DMS 273 (cell line): ENCODE measurements around the gene UBQLN4.
A peak's percentile ranks its signal among the peaks of the same experiment; 100 is the strongest.

Source experiments
- DNase-seq: peaks from one replicate; lab custom pipeline; 2025; ENCODE audit not compliant: unreplicated experiment; lab: John Stamatoyannopoulos, UW

Gene UBQLN4

DNA sequence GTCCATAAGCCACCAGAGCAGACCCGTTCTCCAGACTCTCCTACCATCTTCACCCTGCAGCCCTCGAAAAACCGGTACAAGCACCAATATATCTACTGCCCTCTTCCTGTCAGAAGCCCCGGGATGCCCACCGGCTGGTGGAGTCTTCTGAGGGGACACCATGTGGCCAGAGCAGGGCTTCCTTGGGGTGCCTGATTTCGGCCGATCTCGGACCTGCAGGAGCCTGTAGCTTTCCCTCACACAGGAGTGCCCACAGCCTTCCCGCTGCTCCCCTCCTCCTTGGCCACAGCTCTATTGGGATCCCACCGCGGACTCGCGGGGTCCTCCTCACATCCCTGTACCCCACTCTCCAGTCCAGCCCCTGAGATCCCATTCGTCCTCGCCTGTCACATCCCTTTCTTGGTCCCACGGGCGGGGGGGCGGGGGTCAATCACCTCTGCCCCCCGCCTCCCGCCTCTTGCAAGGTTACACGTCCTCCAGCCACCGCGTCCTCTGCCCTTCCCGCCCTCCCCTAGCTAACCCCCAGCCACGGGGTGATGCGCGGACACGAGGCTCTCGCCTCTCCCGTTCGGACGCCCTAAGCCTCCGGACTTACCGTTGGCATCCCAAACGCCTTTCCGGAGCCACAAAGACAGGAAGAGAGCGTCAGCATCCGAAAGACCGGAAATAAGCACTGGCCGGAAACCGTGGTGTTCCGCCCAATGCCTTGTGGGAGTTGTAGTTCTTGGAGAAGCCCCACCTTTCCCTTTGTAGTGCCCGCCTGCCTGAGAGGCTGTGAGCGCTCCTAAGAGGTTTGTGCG lies 33.1 kb downstream of the UBQLN4 start, which contains the start of gene SSR2:
Gene SSR2 (minus strand): TSS at position 659 of the 800 bp plus-strand sequence. CDS start 784 bp downstream, outside the sequence.
- DNase-seq: peak; percentile 98

DNA sequence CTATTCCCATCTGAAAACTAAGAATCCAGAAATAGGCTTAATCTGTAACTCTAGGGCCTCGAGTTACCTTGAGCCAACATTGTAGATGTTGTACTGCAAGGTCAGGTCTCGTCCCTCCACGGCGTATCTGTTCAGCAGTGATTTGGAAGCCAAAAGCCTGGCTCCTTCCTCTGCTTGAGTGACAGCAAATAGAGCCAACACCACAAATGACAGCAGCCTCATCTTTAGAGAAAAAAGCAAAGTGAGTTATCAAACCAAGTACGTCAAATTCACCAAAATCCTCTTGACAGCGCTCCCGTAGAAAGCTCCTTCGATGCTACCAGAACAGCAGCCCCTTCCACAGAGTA lies 33.7 kb downstream of the UBQLN4 start:
- no peak for DNase-seq

DNA sequence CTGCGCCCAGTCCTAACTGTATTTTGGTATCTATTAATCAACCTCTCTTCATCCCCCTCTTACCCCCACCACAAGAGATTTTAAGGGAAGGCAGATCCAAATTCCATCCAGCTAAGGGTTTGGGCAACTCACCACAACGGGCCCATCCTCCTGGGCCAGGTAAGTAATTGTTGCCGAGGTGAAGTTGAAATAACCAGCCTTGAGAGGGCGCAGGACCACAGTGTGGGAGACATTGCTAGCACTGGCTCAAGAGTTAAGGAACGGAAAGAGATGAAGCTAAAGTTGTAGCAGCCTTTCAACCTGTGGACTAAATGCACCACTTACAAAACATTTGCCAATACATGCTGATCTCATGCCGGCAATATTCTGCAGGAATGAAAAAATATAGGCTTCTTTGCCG lies 38.8 kb downstream of the UBQLN4 start:
- no peak for DNase-seq

DNA sequence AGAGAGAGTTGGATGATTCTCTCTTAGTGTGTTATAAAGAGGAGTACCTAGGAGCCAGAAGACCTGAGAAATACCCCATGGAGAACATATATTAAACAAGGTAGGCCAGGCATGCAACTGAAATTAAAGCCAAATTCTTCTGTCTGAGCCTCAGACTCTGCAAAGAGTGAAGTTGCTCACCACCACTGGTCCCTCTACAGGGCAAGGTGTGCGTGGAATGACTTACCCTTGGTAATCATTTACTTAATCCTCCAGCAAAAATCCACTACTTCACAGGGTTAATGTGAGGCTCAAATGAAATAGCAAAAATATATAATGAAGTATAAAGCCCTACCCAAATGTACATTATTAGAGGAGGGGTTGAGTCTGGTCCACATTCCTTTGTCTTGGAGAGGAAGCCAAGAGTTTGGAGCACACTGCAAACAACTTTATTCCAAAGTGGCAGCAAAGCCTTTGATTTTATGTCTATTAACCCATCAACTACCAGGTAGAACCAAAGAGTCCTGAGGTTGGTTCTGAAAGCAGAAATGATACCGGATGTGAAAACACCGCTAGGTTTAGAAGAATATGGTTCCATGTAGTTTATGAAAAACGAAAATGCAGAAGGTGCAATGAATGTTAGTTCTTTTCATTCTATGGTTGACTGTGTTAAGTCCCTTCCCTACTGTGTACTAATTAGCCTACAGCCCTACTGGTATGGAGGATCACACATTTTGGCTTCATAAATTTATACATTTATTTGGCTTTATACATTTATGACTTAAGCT lies 41.4 kb downstream of the UBQLN4 start:
- DNase-seq: no peak

DNA sequence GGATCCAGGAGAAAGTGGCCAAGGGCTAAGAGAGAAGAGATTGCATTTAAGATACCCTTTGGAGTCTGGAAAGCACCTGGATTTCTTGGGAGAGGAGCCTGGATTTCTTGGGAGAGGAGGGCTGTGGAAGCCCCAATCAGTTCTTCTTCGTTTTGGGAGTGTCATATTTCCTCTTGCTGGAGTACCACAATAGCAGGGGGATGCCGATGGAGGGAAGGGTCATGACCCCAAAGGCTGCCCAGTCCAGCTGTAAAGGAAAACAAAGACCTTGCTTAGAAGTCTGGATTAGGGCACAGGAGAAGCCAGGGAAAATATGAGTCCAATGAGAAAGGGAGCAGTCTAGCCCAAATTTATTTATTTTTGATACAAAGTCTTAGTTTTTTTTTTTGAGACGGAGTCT lies 44.2 kb downstream of the UBQLN4 start:
- no peak for DNase-seq

DNA sequence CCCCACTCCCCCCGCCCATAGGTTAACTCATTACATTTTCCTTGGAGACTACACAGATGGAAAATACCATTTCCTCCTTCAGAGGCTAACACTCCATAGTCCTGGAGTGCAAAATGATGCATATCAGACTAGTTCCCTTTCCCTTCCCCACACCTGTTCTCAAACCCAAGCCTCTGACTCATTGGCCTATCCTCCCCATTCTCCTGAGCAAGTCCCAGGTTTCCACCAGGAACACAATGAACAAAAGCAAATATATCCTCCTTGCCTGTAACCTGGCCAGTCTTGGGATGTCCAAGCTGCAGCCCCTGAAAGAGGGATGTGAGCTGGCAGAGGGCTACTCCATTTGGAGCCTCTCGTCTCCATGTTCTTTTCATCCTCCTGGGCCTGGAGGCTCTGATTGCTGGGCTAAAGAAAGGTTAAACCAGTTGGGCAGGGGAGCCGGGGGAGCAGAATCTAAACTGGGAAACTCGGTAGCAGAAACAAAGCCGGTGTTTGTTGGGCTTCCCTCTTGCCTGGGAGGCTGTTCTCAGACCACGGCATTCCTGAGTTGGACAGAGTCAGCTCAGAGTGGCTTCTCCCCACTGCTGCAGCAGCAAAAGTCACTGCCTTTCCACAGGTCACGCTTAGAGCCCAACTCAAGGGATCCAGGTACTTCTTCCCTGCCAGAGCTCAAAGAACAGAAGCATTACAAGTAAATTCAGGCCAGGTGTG lies 46.8 kb downstream of the UBQLN4 start:
- DNase-seq: no peak

DNA sequence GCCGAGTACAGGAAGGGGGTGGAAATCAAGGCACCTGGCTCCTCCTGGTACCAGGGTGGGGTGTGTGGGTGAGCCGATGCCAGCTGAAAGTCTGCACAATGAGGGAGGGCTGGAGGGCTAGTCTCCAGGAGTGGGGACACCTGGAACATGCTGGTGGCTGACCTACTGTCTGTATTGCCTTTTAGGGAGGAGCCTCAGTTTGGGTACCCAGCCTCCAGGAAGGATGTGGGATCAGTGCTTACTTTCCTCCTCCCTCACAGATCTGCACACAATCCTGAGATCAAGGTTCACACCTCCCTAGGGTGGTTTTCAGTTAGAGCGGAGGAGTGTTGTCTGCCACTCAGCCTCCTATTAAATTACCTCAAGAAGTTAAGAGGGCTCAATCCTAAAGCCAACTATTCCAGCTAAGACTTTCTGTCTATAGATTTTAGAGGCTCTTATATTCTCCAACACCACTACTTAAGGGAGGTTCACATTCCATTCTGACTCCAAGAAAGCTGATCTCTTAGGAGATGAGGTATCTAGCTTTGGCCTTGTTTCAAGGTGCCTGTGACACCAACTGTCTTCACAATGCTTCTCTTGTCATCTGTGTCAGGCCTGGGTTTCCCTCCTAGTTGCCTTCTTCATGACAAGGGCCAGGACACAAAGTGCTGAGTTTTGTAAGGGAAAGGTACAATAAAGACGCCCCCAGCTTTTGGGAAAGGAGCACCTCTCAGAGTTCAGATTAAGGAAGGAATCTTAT lies 48.6 kb downstream of the UBQLN4 start:
- no peak for DNase-seq

DNA sequence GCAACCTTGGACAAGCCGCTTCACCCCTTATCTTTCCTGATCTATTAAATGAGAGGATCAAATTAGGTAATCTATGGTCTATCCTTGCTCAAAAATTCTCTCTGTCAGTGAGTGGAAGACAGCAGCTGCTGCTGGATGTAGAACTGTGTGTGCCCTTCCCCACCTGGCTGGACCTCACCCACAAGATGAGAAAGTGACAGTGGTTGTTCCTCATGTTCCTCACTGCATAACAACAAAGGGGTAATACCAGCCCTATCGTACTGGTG lies 49.7 kb downstream of the UBQLN4 start:
- no peak for DNase-seq

DNA sequence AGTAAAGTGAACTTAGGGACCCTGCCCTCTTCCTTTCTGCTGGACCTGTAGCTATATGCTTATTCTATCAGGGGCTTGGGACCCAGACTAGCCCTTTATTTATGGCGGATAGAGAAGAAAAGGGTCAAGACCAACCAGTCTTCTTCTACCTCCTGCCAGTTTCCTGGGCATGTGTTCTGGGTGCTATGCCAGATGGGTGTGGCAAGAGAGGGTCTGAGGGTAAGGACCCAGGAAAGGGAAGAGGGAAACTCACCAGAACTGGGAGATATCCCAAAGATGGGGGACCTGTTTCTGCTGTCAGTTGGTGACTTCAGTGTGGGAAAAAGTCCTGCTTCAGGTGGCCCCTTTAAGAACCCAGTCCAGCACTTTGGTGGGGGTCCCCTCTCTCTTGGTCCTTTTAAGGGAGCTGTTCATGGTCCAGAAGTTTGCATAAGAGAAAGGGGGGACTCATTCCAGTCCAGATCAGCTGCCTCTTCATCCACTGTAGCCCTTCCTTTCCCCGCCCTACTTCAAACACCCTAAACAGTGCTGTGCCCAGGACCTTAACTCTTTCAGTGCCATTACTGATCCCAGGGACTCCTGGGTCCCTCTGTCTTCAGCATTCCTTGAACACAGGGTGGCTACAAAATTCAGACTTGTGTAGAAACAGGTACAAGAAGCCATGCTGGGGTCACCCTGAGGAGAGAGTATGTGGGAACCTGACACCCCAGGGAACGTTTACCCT lies 51.2 kb downstream of the UBQLN4 start:
- no peak for DNase-seq

DNA sequence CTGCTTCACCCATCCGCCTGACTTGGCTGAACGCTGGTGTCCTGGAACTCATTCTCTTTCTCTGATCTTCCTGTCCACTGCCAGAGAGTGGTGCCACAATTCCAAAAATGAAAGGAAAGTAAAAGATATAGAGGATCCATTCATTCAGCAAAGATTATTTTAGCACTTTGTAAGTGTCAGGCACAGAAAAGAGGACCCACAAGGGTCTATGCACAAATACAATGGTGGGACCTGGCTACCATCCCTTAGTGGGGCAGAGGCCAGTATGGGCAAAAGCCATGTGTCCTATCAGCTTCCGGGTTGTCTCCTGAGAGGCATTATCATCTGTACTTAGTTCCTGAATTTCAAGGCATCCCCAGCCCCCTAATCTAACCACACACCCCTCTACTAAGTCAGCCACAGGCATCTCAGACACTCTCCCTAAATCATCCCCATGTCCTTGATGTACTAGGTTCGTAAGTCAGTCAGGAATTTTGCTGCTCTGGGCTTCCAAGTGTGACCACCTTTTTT lies 51.9 kb downstream of the UBQLN4 start:
- DNase-seq: no peak

DNA sequence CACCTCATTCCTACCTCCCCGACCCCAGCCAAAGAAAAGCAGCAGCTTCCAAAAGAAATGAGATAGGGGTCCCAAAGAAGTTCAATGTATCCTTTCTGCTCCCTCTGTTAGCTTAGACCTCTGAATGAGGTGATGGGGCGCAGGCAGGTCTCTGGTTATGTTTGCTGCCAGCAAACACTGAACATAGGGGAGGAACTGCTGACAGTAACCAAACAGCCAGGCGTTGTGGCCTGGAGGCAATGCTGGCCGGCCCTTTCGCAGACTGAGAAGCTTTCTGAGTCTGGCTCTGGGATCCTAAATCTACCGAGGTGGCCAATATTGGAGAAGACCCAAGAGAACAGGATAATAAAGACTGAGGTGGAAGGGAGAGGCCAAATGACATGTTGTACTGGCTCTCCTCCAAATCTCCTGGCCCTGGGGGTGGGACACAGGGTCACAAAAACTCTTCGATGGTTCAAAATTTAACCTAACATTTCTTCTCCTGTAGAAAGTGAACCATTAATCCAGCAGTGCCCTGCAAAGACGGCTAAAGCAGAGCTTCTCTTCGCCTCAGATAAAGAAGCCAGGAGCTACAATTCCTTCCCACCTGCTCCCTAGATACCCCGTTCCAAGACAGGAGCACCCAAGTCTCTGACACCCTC lies 52.5 kb downstream of the UBQLN4 start:
- DNase-seq: no peak

DNA sequence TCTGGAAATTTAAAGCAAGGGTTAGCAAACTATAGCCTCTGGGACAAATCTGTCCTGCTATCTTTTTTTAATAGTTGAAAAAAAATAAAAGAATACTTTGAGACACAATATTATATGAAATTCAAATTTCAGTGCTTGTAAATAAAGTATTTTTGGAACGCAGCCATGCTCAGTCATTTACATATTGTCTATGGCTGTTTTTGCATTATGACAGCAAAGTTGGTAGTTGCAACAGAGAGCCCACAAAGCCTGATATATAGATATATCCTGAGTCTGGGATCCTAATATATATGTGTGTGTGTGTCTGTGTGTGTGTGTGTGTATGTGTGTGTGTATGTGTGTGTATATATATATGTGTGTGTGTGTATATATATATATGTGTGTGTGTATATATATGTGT lies 53.6 kb downstream of the UBQLN4 start:
- no peak for DNase-seq

DNA sequence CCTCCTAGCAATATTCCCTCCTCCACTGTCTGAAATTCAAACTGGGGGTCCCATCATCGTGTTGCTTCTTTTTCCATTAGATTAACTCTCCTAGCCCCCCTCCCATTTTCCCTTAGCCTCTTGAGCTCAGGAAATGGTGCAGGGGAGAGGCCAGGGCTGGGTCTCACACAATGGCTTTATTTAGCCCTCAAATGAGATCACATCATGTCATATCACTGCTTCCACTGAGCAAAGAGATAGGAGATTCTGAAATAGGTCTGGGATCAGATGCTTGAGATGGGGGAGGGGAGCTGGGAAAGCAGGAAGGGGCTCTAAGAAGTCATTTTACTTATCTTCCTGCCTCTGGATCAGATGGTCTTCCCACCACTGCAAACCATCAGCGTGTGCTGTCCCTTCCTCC lies 57.4 kb downstream of the UBQLN4 start:
- no peak for DNase-seq

DNA sequence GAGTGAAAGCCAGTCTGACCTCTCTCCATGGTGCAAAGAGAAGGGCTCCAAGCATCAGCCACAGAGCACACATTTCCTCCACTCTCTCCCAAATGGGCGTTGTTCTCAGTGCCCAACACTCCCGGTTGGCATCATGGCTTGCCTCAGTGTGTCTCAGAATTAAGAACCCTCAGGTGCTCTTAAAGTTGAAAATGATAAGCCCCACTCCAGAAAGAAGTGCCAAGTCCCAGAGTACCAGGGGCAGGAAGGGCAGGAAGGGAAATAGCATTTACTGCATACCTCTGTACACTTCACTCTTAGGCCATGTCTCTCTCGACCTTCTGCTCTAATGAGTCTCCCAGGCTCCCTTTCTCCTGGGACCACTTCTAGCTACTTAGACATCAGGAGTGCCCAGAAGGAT lies 60.0 kb downstream of the UBQLN4 start:
- DNase-seq: no peak

DNA sequence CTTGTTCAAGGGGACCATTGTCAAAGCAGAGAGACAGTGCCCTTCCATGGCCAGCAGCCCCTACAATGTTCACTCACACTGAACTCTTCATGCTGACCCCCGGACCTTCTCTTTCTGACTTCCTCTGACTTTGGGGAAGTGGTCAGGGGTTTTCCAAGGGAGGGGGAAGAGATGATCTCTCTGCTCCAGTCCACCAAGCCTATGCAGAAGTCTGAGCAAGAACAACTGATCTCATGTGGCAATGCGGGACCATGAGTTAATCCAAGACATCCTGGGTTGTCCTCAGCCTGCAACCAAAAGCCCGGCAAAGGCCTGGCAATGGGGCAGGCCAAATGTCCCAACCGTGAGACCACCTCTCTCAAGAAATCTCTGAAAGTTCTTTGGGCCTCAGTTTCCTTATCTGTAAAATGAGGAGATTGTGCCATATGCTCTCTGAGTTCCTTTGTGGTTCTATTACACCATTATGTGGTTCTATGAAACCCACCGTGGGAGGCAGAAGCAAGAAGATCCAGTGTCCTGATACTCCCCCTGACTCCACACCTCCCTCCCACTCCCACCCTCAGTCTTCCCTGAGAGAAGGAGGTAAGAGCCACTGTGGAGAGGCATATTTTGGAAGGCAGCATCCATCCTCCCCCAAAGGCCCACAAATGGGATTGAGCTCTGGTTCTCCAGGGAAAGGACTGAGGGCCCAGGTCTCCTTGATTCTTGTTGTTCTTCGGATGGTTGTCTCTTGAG lies 63.4 kb downstream of the UBQLN4 start:
- no peak for DNase-seq

DNA sequence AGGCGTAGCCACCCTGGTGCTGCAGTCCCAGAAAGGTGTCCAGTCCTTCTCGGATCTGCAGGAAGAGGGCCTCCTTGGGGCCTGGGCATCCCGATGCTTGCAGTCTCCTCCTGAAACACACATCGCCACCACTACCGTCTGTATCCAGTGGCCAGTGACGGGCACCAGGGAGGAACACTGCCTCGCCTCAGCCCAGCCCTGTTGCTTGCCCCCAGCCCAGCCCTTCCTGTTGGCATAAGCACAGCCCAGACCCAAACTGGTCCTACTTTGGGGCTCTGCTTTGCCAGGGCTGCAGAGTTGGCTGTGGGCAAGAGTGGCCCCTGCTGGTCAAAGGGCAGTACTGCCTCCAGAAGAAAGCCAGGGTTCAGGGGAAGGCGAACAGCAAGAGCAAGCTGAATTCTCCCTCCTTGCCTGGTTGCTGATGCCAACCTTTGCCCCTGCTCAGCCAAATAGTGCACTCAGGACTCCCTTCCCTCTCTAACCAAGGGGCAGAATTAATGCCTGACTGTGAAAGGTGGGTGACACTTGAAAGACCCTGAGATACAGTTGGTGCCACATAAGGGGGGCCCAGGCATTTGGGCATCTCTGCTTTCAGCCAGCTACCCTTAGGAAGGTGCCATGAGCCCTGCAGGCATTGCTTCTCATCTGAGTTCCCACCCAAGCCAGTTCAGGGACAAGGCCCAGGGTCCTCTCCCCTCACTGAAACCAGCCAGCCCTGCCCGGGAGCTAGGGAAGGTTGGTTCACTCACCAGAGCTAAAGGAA lies 64.2 kb downstream of the UBQLN4 start:
- DNase-seq: peak; percentile 82
